Choroid plexus epithelial cell (primary cell): Measurements from ENCODE around the gene ADCY9.
"Not testable (repeated sequence)": the region's sequence is repeated elsewhere in the genome, so short reads cannot be mapped to it uniquely, and the experiment has no call there.

ENCODE experiments used
- DNase-seq: peaks from one replicate; pipeline ENCODE4 v3.0.0-alpha.2; 2010; ENCODE audit warnings: low read depth
- H3K4me3 ChIP-seq: 2 replicates; pipeline ENCODE4 v1.5.1; 2011; ENCODE audit warnings: low read depth, mild to moderate bottlenecking, control low read depth, low read length, moderate library complexity
- CTCF ChIP-seq: conservative IDR thresholded peaks from 2 replicates; pipeline ENCODE4 v1.5.1; 2011; ENCODE audit warnings: low read depth, mild to moderate bottlenecking, control low read depth, inconsistent platforms, low read length, moderate library complexity

ADCY9 gene

GRCh38 chr16:3946604-3947180 is 169.6 kb downstream of the ADCY9 start:
- no peak for DNase-seq
- TF ChIP-seq CTCF: no peak
- no peak overlapping the region for H3K4me3 ChIP-seq

- DNase-seq: peak; percentile 99
- TF ChIP-seq CTCF: no peak
- no peak overlapping the region for H3K4me3 ChIP-seq
Measured at GRCh38 chr16:3945751-3946603, 170.3 kb downstream of the ADCY9 start.

GRCh38 chr16:3944457-3944856 is 171.8 kb downstream of the ADCY9 start:
- H3K4me3 ChIP-seq, DNase-seq: not testable (repeated sequence)

- not testable (repeated sequence) for DNase-seq
Measured at GRCh38 chr16:3942146-3942545, 174.1 kb downstream of the ADCY9 start.

GRCh38 chr16:3938843-3939624 is 177.2 kb downstream of the ADCY9 start:
- DNase-seq: peak; percentile 94
- TF ChIP-seq CTCF: peak; percentile 90
- peak overlapping the region; percentile 59 for H3K4me3 ChIP-seq

More at GRCh38 chr16:3942146-3942545, 174.1 kb downstream of the ADCY9 start:
- H3K4me3 ChIP-seq: not testable (repeated sequence)

- no peak for TF ChIP-seq CTCF
- DNase-seq: no peak
- H3K4me3 ChIP-seq: peak overlapping the region; percentile 59
Measured at GRCh38 chr16:3938471-3938842, 177.8 kb downstream of the ADCY9 start.

- no peak overlapping the region for H3K4me3 ChIP-seq
- TF ChIP-seq CTCF: no peak
- DNase-seq: no peak
Measured at GRCh38 chr16:3937066-3937875, 179.0 kb downstream of the ADCY9 start.
